ENCODE measurements around the gene PTPRN. TPM values are rescaled to one million over a fixed set of nuclear protein-coding genes. Genes with fewer than 3 reads are reported as not detected.

Gene PTPRN
- total and polyA plus RNA-seq, 9 of the 15 experiments (the other 6 are each of a cell fraction or from before 2014, with no cell fraction given), result 0.15 to 2.4 (median 0.43) TPM; not detected in 1

DNA sequence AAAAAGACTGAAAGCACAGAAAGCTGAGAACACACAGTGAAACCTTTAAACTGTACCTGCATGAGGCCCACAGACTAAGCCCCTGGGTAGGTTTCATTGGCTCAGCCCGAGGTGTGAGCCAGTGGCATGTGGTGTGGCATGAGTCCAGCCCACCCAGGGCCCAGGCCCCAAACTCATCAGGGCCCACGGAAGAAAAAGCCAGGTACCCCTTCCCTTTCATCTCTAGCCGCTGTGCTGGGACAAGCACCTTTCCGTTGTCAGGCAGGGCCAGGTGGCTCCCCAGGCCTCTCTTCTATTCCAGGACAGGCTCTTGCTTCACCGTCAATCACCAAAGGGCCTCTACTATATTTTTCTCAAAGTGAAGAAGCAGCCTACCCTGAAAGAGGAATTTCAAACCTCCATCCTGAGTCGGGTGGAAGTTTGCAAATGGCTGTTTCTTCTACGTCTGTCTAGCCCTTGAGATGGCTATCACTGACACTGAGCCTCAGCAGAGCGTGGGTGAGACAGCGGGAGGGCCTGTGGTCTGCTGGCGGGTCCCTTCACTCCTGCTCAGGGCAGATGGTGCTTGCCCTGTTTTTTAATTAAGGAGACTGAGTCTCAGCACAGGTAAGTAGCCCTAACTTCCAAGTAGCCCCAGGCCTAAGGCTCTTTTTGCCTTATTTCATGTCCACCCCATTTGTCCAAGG is 21.5 kb downstream of the PTPRN start:
- intact Hi-C loops (cut with micrococcal nuclease), result no loop called here
- no peaks in the 10 kb centered on the region for H3K79me2 ChIP-seq (ENCODE audit: control insufficient read depth, insufficient read depth, low read length)
- H3K36me3 ChIP-seq (ENCODE audit: control insufficient read depth, insufficient read depth, low read length), result no peaks in the 10 kb centered on the region
- peaks cover 32 to 66% of the 10 kb centered on the region in 2 experiments for H3K4me1 ChIP-seq (replicated peaks in 1 of 2; ENCODE audit: control insufficient read depth in 2 of 2, insufficient read depth in 2 of 2, low read length in 2 of 2)
- peak overlapping the region; percentile 46 for H3K4me2 ChIP-seq (ENCODE audit: insufficient read depth, low read length)
- no peaks in the 10 kb centered on the region for H4K20me1 ChIP-seq (replicated peaks; ENCODE audit: control insufficient read depth, insufficient read depth, low read length)
- peak; percentile 55 for ATAC-seq
- DNase-seq (ENCODE audit: extremely low read depth in 1 of 4, low spot score in 3 of 4), result peak; percentile 34 to 59 (median 48)
- ChIA-PET CTCF (ENCODE audit: low intra/inter-chr PET ratio) (no interaction called here), POLR2A (interaction anchor here (0.7 kb wide), 1 partner anchor 9 kb away, joined by 8 read pairs; the partner anchor contains the start of gene DNAJB2)
- in situ Hi-C loops (cut with MboI), result no loop called here
- peak; percentile 55 for FAIRE-seq
- whole genome bisulfite sequencing (ENCODE audit: insufficient coverage, low coverage, missing lambda C conversion rate), result 14% methylated on average over 6 of the region's 10 CpGs
- H3K9ac ChIP-seq (ENCODE audit: insufficient read depth in 1 of 2, low read depth in 2 of 2, low read length in 2 of 2), result peak overlapping the region; percentile 46 to 80
- no peaks in the 10 kb centered on the region for H3K27me3 ChIP-seq (ENCODE audit: control insufficient read depth in 2 of 2, insufficient read depth in 2 of 2, low read length in 2 of 2)
- BruUV-seq (replicated peaks), result no TSS peak
- H2AFZ ChIP-seq (ENCODE audit: low read depth, low read length), result peak overlapping the region; percentile 91
- peak overlapping the region; percentile 65; the same call in 2 of the 3 replicates for H3K27ac ChIP-seq (ENCODE audit: extremely low read depth, low read depth, low read length)
- H3K4me3 ChIP-seq, result no peak overlapping the region
- no peaks in the 10 kb centered on the region for H3K9me1 ChIP-seq (ENCODE audit: control insufficient read depth, insufficient read depth, low read length)
- H3K9me3 ChIP-seq (replicated peaks; ENCODE audit: control insufficient read depth, insufficient read depth, low read depth, low read length), result no peaks in the 10 kb centered on the region
- TF ChIP-seq ELF1 (tag; IDR thresholded peaks at IDR 0.05) (no peak), BRF2 (IDR thresholded peaks at IDR 0.05; ENCODE audit: borderline replicate concordance, insufficient read depth, insufficient read length) (no peak), CHCHD3 (CRISPR knock-in tag; IDR thresholded peaks at IDR 0.05) (no peak), ZSCAN32 (CRISPR knock-in tag; IDR thresholded peaks at IDR 0.05) (no peak), RBM25 (IDR thresholded peaks at IDR 0.05; ENCODE audit: low read depth, low read length, severe bottlenecking) (no peak), RBBP5 (IDR thresholded peaks at IDR 0.05; ENCODE audit: borderline replicate concordance, insufficient read depth, low read length, poor library complexity, severe bottlenecking) (no peak), EP400 (IDR thresholded peaks at IDR 0.05) (no peak), ZBTB17 (CRISPR knock-in tag; IDR thresholded peaks at IDR 0.05) (no peak), ZNF384 (IDR thresholded peaks at IDR 0.05; ENCODE audit: low read depth, low read length) (no peak), MTA3 (IDR thresholded peaks at IDR 0.05; ENCODE audit: borderline replicate concordance) (no peak), HMG20B (CRISPR knock-in tag; IDR thresholded peaks at IDR 0.05) (no peak), GTF2B (IDR thresholded peaks at IDR 0.05; ENCODE audit: extremely low read depth, insufficient read length) (no peak), DDX20 (tag; IDR thresholded peaks at IDR 0.05; ENCODE audit: low read depth) (no peak)
- TF ChIP-seq, protein P1, sequence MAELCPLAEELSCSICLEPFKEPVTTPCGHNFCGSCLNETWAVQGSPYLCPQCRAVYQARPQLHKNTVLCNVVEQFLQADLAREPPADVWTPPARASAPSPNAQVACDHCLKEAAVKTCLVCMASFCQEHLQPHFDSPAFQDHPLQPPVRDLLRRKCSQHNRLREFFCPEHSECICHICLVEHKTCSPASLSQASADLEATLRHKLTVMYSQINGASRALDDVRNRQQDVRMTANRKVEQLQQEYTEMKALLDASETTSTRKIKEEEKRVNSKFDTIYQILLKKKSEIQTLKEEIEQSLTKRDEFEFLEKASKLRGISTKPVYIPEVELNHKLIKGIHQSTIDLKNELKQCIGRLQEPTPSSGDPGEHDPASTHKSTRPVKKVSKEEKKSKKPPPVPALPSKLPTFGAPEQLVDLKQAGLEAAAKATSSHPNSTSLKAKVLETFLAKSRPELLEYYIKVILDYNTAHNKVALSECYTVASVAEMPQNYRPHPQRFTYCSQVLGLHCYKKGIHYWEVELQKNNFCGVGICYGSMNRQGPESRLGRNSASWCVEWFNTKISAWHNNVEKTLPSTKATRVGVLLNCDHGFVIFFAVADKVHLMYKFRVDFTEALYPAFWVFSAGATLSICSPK (IDR thresholded peaks at IDR 0.05; ENCODE audit: borderline replicate concordance), result no peak
- TF ChIP-seq, protein P2, sequence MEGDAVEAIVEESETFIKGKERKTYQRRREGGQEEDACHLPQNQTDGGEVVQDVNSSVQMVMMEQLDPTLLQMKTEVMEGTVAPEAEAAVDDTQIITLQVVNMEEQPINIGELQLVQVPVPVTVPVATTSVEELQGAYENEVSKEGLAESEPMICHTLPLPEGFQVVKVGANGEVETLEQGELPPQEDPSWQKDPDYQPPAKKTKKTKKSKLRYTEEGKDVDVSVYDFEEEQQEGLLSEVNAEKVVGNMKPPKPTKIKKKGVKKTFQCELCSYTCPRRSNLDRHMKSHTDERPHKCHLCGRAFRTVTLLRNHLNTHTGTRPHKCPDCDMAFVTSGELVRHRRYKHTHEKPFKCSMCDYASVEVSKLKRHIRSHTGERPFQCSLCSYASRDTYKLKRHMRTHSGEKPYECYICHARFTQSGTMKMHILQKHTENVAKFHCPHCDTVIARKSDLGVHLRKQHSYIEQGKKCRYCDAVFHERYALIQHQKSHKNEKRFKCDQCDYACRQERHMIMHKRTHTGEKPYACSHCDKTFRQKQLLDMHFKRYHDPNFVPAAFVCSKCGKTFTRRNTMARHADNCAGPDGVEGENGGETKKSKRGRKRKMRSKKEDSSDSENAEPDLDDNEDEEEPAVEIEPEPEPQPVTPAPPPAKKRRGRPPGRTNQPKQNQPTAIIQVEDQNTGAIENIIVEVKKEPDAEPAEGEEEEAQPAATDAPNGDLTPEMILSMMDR (IDR thresholded peaks at IDR 0.05 in 2 of 3, conservative IDR thresholded peaks at IDR 0.05 in 1 of 3; ENCODE audit: insufficient read depth in 2 of 3, low read depth in 1 of 3, low read length in 3 of 3), result no peak
